Dendritic cell treated with granulocyte-macrophage colony-stimulating factor and Interleukin-4, amounts not matched to agents 40 ng/mL and 50 ng/mL, for 4 days (primary cell): Measurements from ENCODE around the gene RPL28.

ENCODE experiments used
- H3K27ac Mint-ChIP-seq: one replicate; pipeline ENCODE4 v1.8.0; 2022; ENCODE audit warnings: mild to moderate bottlenecking, mixed read lengths
- H3K27me3 Mint-ChIP-seq: one replicate; pipeline ENCODE4 v1.8.0; 2022; ENCODE audit warnings: mild to moderate bottlenecking, mixed read lengths
- H3K36me3 Mint-ChIP-seq: one replicate; pipeline ENCODE4 v1.8.0; 2022; ENCODE audit warnings: low read depth, mixed read lengths
- H3K4me1 Mint-ChIP-seq: one replicate; pipeline ENCODE4 v1.8.0; 2022; ENCODE audit warnings: low read depth, mixed read lengths
- H3K4me3 Mint-ChIP-seq: one replicate; pipeline ENCODE4 v1.8.0; 2022; ENCODE audit warnings: mild to moderate bottlenecking, moderate library complexity, mixed read lengths
- H3K9me3 Mint-ChIP-seq: one replicate; pipeline ENCODE4 v1.8.0; 2022; ENCODE audit warnings: mixed read lengths
- intact Hi-C: fragments of 100-400 bp; cut with micrococcal nuclease; formaldehyde crosslinking; loops from one replicate; pipeline ENCODE4 v1.15.0; 2022

The RPL28 gene

DNA sequence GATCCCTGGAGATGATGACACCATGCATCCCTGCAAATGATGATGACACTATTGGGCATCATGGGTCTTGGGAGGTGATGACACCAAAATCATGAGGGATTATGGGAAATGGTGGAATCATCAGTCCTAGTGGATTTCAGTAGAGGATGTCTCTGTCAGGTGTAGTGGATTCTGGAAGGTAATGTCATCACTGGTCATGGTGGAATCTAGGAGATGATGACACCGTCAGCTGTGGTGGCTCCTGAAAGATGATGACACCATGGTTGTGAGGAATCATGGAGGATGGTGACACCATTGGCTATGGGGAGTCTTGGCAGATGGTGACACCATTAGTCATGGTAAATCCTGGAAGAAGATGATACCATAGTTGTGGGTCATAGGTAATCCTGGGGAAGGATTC lies 45.5 kb downstream of the RPL28 start:
- no peak overlapping the region for H3K4me3 Mint-ChIP-seq
- no peak overlapping the region for H3K27ac Mint-ChIP-seq
- no peaks in the 10 kb centered on the region for H3K4me1 Mint-ChIP-seq
- peaks cover 54% of the 10 kb centered on the region for H3K27me3 Mint-ChIP-seq
- no peaks in the 10 kb centered on the region for H3K36me3 Mint-ChIP-seq
- intact Hi-C loops, result no loop called here
- no peaks in the 10 kb centered on the region for H3K9me3 Mint-ChIP-seq

DNA sequence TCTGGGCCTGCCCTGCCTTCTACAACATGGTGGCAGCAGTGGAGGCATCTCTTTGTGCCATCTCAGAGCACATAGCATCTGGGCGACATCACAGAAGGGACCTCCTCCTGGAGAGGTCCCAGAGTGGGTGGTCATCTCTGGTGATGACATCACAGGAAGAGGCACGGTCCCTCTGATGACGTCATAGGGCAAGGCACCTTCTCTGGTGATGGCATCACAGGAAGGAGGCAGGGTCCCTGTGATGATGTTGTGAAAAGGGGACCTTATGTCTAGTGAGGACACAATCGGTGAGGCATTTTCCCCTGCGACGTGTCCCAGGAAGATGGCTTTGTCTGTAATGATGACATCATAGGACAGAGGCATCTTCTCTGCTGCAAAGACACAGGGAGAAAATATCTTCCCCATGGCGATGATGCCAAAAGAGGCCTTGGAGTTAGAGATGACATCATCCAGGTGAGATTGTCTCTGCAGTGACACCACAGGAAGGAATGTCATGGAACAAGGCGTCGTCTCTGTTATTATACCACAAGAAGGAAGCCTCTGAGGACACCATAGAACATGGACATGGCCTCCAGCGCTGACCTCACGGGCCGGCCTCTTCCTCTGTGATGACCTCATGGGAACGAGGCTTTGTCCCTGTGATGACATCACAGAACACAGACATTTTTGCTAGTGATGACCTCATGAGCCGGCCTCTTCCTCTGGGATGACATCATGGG lies 46.7 kb downstream of the RPL28 start:
- no peaks in the 10 kb centered on the region for H3K9me3 Mint-ChIP-seq
- intact Hi-C loops, result no loop called here
- no peaks in the 10 kb centered on the region for H3K36me3 Mint-ChIP-seq
- H3K4me1 Mint-ChIP-seq, result peaks cover 2% of the 10 kb centered on the region
- H3K4me3 Mint-ChIP-seq, result no peak overlapping the region
- peaks cover 58% of the 10 kb centered on the region for H3K27me3 Mint-ChIP-seq
- H3K27ac Mint-ChIP-seq, result no peak overlapping the region

DNA sequence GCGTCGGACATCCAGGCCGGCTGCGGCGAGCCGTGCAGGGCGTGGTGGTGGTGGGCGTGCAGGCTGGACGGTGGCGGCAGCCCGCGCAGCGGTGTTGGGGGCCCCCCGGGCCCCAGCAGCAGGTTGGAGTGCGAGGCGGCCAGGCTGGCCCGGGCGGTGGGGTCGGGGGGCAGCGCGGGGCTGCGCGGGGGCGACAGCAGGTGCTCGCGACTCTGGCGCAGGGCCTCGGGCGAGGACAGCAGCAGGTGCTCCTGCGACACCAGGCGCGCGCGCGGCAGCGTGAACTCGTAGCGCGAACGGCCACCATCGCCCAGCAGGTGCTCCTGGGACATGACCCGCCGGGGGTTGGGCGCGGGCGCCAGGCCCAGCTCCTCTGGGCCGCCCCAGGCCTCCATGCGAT lies 47.6 kb downstream of the RPL28 start:
- Mint-ChIP-seq H3K4me1 (peaks cover 5% of the 10 kb centered on the region), H3K36me3 (no peaks in the 10 kb centered on the region), H3K27me3 (peaks cover 58% of the 10 kb centered on the region), H3K27ac (no peak overlapping the region), H3K4me3 (no peak overlapping the region), H3K9me3 (no peaks in the 10 kb centered on the region)
- intact Hi-C loops, result no loop called here

DNA sequence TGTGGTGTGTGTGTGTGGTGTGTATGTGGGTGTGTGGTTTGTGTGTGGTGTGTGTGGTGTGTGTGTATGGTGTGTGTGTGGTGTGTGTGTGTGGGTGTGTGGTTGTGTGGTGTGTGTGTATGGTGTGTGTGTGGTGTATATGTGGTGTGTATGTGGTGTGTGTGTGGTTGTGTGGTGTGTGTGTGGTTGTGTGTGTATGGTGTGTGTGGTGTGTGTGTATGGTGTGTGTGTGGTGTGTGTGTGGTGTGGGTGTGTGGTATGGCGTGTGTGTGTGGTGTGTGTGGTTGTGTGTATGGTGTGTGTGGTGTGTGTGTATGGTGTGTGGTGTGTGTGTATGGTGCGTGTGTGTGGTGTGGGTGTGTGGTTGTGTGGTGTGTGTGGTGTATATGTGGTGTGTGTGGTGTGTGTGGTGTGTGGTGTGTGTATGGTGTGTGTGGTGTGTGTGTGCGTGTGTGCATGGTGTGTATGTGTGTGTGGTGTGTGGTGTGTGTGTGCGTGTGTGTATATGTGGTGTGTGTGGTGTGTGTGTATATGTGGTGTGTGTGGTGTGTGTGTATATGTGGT lies 48.7 kb downstream of the RPL28 start:
- peaks cover 11% of the 10 kb centered on the region for H3K4me1 Mint-ChIP-seq
- H3K27ac Mint-ChIP-seq, result no peak overlapping the region
- intact Hi-C loops, result no loop called here
- no peaks in the 10 kb centered on the region for H3K9me3 Mint-ChIP-seq
- H3K4me3 Mint-ChIP-seq, result no peak overlapping the region
- no peaks in the 10 kb centered on the region for H3K36me3 Mint-ChIP-seq
- H3K27me3 Mint-ChIP-seq, result peaks cover 59% of the 10 kb centered on the region

DNA sequence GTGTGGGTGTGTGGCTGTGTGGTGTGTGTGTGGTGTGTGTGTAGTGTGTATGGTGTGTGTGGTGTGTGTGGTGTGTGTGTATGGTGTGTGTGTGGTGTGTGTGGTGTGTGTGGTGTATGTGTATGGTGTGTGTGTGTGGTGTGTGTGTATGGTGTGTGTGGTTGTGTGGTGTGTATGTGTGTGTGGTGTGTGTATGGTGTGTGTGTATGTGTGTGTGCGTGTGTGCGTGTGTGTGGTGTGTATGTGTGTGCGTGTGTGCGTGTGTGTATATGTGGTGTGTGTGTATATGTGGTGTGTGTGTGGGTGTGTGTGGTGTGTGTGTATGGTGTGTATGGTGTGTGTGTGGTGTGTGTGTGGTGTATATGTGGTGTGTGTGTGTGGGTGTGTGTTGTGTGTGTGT lies 49.3 kb downstream of the RPL28 start:
- Mint-ChIP-seq H3K27me3 (peaks cover 60% of the 10 kb centered on the region), H3K4me3 (no peak overlapping the region), H3K27ac (no peak overlapping the region), H3K4me1 (peaks cover 17% of the 10 kb centered on the region), H3K36me3 (no peaks in the 10 kb centered on the region), H3K9me3 (no peaks in the 10 kb centered on the region)
- intact Hi-C loops, result no loop called here

DNA sequence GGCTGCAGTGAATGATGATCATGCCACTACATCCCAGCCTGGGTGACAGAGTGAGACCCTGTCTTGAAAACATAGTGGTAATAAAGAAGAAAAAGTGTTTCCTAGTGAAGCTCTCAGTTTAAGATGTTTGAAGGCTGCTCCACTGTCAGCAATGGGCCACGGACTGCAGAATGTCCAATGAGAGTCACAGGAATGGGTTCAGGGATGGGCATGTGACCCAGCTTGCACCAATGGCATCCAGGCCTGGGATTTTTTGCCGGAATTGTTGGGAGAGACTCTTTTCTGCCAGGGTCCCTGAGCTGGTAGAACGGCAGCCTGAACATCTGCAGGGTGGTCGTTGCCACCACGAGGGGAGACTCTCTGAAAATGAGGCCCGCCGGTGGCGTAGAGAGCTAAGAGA lies 51.1 kb downstream of the RPL28 start:
- no peaks in the 10 kb centered on the region for H3K36me3 Mint-ChIP-seq
- intact Hi-C loops, result no loop called here
- H3K27me3 Mint-ChIP-seq, result peaks cover 61% of the 10 kb centered on the region
- no peak overlapping the region for H3K27ac Mint-ChIP-seq
- no peak overlapping the region for H3K4me3 Mint-ChIP-seq
- peaks cover 33% of the 10 kb centered on the region for H3K4me1 Mint-ChIP-seq
- no peaks in the 10 kb centered on the region for H3K9me3 Mint-ChIP-seq

DNA sequence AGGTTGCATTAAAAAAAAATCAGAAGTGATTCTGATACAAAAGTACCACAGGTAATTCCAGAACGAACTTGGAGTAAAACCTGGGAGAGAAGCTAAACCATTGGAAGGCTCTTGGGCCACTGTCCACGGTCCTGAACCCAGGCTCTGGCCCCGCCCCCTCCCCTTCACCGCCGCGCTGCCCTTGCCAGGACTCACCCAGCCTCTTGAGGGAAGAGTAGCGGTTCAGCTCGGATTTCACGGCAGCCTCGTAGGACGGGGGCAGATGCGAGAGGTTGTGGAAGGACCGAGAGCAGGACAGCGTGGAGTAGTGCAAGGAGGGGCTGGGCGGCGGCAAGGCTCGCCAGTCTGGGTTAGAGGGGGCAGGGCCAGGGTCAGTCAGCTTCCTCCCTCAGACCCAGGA lies 51.7 kb downstream of the RPL28 start:
- Mint-ChIP-seq H3K27ac (no peak overlapping the region), H3K4me1 (peaks cover 34% of the 10 kb centered on the region), H3K27me3 (peaks cover 60% of the 10 kb centered on the region), H3K4me3 (no peak overlapping the region), H3K9me3 (no peaks in the 10 kb centered on the region), H3K36me3 (no peaks in the 10 kb centered on the region)
- intact Hi-C loops, result no loop called here

DNA sequence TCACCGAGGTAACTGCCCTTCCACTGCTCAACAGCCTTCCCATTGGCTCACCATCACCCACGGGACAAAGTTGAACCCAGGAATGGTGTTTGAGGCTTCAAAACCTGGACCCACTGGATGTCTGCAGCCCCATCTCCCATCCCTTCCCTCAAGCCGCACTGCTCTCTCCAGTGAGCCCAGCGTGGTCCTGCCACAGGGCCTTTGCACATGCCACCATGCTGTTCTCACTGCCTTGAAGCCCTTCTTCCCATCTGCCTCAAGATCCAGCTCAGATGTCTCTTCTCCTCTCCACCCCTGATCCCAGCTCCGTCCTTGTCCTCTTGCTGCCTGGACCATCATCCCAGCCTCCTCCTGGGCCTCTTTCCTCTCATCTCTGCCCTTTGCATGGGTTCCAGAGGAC lies 53.3 kb downstream of the RPL28 start:
- H3K27ac Mint-ChIP-seq, result no peak overlapping the region
- H3K4me1 Mint-ChIP-seq, result peaks cover 42% of the 10 kb centered on the region
- intact Hi-C loops, result no loop called here
- no peaks in the 10 kb centered on the region for H3K36me3 Mint-ChIP-seq
- no peaks in the 10 kb centered on the region for H3K9me3 Mint-ChIP-seq
- no peak overlapping the region for H3K4me3 Mint-ChIP-seq
- H3K27me3 Mint-ChIP-seq, result peaks cover 68% of the 10 kb centered on the region

DNA sequence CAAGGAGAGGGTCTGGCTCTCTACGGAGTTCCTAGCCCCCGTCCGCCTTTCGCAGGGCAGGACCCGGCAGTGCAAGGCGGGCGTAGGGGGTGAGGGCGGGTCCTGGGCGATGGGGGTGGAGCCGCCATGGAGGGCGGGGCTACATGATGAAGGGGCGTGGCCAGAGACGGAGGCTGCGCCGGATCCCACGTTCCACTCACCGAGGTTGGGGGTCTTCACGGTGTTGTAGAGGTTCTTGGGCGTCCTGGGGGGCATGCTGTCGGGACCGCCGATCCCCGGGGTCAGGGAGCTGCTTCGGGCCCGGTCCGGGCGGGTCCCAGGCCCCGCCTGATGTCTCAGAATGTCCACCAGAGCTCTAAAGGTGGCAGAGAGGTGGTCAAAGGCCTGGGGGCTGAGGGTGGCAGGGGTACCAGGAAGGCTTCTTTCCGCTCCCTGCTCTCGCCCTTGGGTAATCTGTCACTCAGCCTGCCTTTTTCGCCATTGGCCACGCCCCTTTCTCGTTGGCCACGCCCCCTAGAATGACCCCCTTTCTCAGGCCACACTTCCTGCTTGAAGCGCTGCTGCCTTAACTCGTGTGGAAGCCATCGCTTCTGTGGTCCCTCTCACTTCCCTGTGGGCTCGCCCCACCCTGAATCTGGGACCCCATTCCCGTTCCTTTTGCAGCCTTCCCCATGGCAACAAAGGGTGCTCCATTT lies 54.8 kb downstream of the RPL28 start:
- H3K4me3 Mint-ChIP-seq, result peak overlapping the region; percentile 2
- peaks cover 83% of the 10 kb centered on the region for H3K27me3 Mint-ChIP-seq

DNA sequence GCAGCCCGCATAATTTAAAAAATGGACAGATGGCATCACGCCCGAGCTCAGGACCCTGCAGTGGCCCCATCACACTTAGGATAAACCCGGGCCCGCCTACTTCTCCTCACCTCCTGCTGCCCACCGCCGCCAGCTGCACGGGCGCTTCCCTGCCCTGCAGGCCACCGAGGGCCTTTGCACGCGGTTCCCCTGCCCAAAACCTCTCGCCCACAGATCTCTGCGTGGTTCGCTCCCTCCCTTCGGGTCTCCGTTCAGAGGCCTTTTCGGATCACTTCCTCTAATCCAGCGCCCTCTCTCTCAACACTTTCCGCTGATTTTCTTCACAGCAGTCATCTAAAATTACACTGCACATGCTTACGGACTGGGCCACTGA lies 55.6 kb downstream of the RPL28 start:
- Mint-ChIP-seq H3K4me3 (peak overlapping the region; percentile 40), H3K27ac (peak overlapping the region; percentile 66), H3K36me3 (no peaks in the 10 kb centered on the region)

More for the DNA sequence above, 54.8 kb downstream of the RPL28 start:
- peaks cover 42% of the 10 kb centered on the region for H3K4me1 Mint-ChIP-seq
- no peaks in the 10 kb centered on the region for H3K36me3 Mint-ChIP-seq
- H3K9me3 Mint-ChIP-seq, result no peaks in the 10 kb centered on the region
- peak overlapping the region; percentile 66 for H3K27ac Mint-ChIP-seq
- intact Hi-C loops, result no loop called here

DNA sequence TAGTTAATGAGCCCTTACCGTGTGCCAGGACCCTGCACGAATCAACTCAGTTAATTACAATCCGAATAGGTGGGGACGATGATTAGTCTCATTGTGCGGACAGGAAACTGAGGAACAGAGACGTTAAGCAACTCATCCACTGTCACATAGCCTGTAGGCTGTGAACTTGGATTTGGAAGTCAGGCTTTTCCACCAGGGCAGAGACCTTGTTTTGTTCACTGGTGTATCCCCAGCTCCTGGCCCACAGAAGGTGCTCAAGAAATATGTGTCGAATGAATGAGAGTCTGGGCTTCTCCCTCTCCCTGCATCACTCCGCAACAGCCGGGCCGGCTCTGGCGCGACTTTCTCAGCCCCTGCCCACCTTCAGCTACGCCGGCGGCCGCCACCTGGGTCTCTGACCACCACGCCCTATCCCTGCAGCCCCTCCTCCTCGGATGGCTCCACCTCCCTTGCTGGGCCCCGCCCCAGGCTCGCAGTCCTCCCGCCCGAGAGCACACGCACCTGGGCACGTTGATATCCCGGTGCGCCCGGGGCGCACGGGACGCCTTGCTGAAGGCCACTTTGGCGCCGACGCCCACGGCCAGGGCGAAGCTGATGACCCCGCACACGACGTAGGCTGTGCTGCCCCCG lies 56.1 kb downstream of the RPL28 start:
- H3K4me1 Mint-ChIP-seq, result peaks cover 42% of the 10 kb centered on the region
- H3K27ac Mint-ChIP-seq, result peak overlapping the region; percentile 66
- no peak overlapping the region for H3K4me3 Mint-ChIP-seq
- intact Hi-C loops, result no loop called here
- H3K27me3 Mint-ChIP-seq, result peaks cover 85% of the 10 kb centered on the region
- no peaks in the 10 kb centered on the region for H3K9me3 Mint-ChIP-seq
- H3K36me3 Mint-ChIP-seq, result no peaks in the 10 kb centered on the region

More for the DNA sequence above, 55.6 kb downstream of the RPL28 start:
- Mint-ChIP-seq H3K9me3 (no peaks in the 10 kb centered on the region), H3K27me3 (peaks cover 87% of the 10 kb centered on the region), H3K4me1 (peaks cover 42% of the 10 kb centered on the region)
- intact Hi-C loops, result no loop called here

DNA sequence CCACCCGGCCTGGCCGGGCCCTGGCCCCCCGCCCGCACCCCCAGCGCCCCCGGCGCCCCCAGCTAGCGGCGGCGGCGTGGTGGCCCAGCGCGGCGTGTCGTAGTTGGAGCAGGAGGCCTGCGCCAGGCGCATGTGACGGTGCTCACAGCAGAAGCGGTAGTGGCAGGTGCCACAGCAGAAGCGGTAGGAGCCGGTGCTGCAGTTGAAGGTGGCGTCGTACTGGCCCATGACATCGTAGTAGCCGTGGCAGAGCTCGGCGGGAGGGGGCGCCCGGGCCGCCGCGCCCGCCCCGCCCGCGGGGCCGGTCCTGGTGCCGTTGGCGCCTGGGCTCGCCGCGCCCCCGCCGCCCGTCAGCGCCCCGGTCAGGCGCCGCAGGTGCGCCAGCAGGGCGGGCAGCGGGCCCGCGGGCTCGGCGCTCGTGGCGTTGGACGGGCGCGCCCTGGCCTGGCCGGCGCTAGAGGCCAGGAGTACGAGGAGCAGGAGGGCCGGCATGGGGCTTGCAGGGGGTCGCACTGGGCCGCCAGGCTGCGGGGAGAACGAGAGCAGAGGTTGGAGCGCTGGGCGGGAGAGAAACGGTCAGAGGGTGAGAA lies 56.7 kb downstream of the RPL28 start:
- intact Hi-C loops, result no loop called here
- Mint-ChIP-seq H3K36me3 (no peaks in the 10 kb centered on the region), H3K27me3 (peaks cover 79% of the 10 kb centered on the region), H3K9me3 (no peaks in the 10 kb centered on the region), H3K4me3 (peak overlapping the region; percentile 39), H3K27ac (no peak overlapping the region), H3K4me1 (peaks cover 39% of the 10 kb centered on the region)

DNA sequence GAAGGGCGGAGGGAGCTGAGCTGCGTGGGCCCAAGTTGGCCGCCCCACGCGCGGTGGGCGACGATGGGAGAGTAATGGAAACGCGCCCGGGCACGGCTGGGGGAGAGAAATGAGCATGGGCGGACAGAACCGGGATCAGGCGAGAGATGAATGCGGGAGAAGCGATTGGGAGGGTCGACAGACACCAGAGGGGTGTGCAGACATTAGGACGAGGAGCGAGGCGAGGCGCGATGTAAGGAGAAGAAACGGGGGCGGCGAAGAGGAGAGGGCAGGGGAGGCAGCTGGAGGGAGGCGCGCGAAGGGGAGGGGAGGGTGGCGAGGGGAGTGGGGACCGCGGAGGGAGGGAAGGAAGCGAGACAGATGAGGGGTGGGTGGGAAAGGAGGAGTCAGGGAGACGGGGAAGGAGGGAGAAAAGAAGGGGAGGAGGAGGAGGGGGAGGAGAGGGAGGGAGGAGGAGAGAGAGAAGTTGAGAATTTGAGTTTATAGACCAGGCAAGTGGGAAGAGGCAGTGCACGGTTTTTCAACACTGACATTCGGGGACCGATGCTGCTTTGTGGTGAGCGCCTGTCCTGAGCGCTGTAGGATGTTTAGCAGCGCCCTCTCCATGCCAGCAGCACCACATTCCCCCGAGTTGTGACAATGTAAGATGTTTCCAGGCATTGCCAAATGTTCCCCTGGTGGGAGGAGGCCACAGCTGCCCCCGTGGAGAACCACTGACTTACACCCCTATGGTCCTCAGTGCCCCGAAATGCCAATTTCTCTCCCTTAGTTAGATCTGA lies 57.5 kb downstream of the RPL28 start, which contains the start of gene SHISA7:
Gene SHISA7 (minus strand): TSS at position 256 of the 779 bp plus-strand sequence. CDS start 437 bp downstream, outside the sequence.
- H3K4me3 Mint-ChIP-seq, result peak within 1 kb of the TSS; percentile 39
- intact Hi-C loops, result no loop called here
- H3K36me3 Mint-ChIP-seq, result no peaks in the 10 kb centered on the region
- H3K9me3 Mint-ChIP-seq, result no peaks in the 10 kb centered on the region
- H3K27ac Mint-ChIP-seq, result no peak within 1 kb of the TSS
- H3K27me3 Mint-ChIP-seq, result peaks cover 73% of the 10 kb centered on the region
- peaks cover 37% of the 10 kb centered on the region for H3K4me1 Mint-ChIP-seq
